Activated CD8-positive, alpha-beta memory T cell treated with anti-CD3 and anti-CD28 coated beads, Interleukin-2, amount 10 ng/mL, durations not matched to agents 7 days and 5 days (primary cell): ENCODE results near the gene CELF2. TPM values are rescaled to one million over a fixed set of nuclear protein-coding genes. Genes with fewer than 3 reads are reported as not detected.
A peak's percentile ranks its signal among the peaks of the same experiment; 100 is the strongest.

Source experiments
- ATAC-seq: fragments of 150-1000 bp; cut with Tn5 transposase; one replicate; pipeline ENCODE4 v1.10.0; 2021; ENCODE audit warnings: moderate library complexity
- CTCF ChIA-PET: fragments of 350-600 bp; sonication (Branson Sonifier 250); formaldehyde crosslinking; loops from one replicate; lab custom pipeline; 2021; ENCODE audit warnings: antibody characterized with exemption; lab: Charles Lee
- DNase-seq: peaks from one replicate; pipeline ENCODE4 v3.0.0-alpha.2; 2020
- H3K27ac Mint-ChIP-seq: one replicate; pipeline ENCODE4 v1.8.0; 2021; ENCODE audit warnings: mild to moderate bottlenecking, mixed read lengths
- H3K27me3 Mint-ChIP-seq: one replicate; pipeline ENCODE4 v1.8.0; 2021; ENCODE audit warnings: mixed read lengths
- H3K36me3 Mint-ChIP-seq: one replicate; pipeline ENCODE4 v1.8.0; 2021; ENCODE audit warnings: mild to moderate bottlenecking, mixed read lengths
- H3K4me1 Mint-ChIP-seq: one replicate; pipeline ENCODE4 v1.8.0; 2021; ENCODE audit warnings: mixed read lengths
- H3K4me3 Mint-ChIP-seq: one replicate; pipeline ENCODE4 v1.8.0; 2021; ENCODE audit warnings: mild to moderate bottlenecking, moderate library complexity, mixed read lengths
- H3K9me3 Mint-ChIP-seq: one replicate; pipeline ENCODE4 v1.8.0; 2022; ENCODE audit warnings: low read depth, mixed read lengths
- total RNA-seq, 2 experiments: library from RNA; stranded (reverse); gene quantifications; one replicate each; pipeline ENCODE4 v1.2.3, GENCODE V29; 2021

Gene CELF2
- total RNA-seq, result 100 to 1,000 TPM; 205 to 219 TPM

DNA sequence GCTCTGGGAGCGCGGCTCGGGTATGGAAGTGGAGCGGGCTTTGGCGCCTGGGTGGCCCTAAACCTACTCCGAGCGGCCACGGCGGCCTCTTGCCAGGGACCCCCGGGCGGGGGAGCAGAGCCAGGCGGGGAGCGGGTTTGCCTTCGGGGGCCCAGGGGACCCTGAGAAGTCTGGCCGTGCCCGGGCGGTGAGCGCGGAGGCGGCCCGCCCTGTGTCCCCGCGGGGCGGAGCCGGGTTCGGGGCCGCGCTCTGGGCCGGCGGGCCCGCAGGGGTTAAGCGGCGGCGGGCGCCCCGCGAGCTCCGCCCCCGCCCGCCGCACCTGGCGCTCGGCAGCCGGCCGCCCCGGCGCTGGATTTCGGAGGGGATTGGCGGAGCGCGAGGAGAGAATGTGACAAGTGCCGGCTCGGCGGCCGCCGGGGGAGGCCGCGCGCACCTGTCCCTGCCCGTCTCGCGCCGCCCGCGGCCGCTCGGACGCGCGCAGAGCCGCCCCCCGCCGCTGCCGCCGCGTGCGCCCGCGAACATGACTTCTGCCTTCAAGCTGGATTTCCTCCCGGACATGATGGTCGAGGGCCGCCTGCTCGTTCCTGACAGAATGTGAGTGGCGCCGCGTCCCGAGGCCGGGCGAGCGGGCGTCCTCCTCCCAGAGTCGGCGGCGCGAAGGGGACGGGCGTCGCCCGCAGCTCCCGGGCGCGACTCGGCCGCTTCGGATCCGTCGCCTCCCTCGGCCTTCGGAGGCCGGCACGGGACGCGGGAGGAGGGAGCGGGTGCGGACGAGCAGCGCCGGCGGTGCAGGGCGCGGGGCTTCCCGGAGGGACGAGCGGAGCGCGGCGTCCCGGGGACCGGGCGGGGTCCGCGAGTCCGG, at the start of gene CELF2:
TSS of gene CELF2 (plus strand) at position 303 of the 862 bp plus-strand sequence. CDS start at position 521, 218 bp downstream.
- H3K36me3 Mint-ChIP-seq, result peaks cover 4% of the 10 kb centered on the region
- H3K4me1 Mint-ChIP-seq, result peaks cover 11% of the 10 kb centered on the region
- peak within 1 kb of the TSS; percentile 66 for H3K4me3 Mint-ChIP-seq
- H3K9me3 Mint-ChIP-seq, result no peaks in the 10 kb centered on the region
- H3K27me3 Mint-ChIP-seq, result peaks cover 85% of the 10 kb centered on the region
- H3K27ac Mint-ChIP-seq, result peak within 1 kb of the TSS; percentile 9
- DNase-seq, result peak; percentile 49
- ATAC-seq, result peak; percentile 85
- CTCF ChIA-PET, result interaction anchor here (1.5 kb wide), 1 partner anchor 16 kb away, joined by 3 read pairs; no protein-coding TSS in a partner anchor

DNA sequence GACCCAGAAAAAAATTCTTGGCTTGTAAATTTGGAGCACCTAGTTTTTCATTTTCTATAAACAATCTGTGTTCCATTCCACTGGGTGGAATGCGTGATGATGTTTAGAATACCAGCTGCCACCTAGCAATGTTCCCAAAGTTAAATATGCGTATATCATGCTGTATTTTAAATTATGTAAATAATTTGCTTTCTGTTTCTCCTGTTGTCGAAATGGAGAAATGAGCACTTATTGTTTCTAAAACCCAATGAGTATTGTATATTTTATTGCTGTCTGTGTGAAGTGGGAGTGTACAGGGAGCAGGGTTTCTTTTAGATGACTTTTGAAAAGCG, 49.4 kb upstream of the CELF2 start:
- CTCF ChIA-PET, result no interaction called here

DNA sequence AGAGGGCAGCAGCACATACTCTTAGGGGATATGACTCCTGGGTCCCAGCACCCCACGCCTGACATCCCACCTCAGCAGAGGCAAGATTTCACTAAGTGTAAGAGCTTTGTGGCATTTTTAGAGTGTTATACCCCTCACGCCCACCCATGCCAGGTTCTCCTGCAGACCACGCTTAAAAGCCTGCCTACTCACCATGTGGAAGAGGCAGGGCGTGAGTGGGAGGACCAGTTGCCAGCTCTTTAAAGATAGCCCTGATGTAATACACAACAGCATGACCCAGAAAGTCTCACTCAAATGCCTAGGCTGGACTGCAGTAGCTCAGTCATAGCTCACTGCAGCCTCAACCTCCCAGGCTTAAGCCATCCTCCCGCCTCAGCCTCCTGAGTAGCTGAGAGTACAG, 44.4 kb upstream of the CELF2 start:
- H3K4me3 Mint-ChIP-seq, result no peak overlapping the region

More for the DNA sequence above, 49.4 kb upstream of the CELF2 start:
- ATAC-seq (no peak), DNase-seq (no peak)
- Mint-ChIP-seq H3K4me1 (no peaks in the 10 kb centered on the region), H3K27ac (no peak overlapping the region), H3K4me3 (no peak overlapping the region), H3K9me3 (no peaks in the 10 kb centered on the region), H3K27me3 (peaks cover 32% of the 10 kb centered on the region), H3K36me3 (no peaks in the 10 kb centered on the region)

DNA sequence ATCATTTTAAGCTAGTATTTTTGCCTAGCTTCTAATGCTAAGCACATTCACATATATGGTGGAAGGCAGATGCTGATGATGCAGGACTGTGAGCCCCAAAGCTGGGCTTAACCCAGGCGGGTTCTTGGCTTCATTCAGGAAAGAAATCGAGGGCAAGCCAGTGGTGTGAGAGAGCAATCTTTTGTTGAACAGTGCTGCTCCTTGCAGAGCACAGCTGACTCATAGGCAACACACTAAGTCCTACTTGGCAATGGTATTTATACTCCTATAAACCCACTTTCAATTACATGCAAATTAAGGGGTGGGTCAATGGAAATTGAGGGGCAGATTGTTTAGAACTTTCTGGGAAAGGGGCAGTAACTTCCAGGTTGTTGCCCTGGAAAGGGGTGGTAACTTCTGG, 42.0 kb upstream of the CELF2 start:
- peaks cover 59% of the 10 kb centered on the region for H3K27me3 Mint-ChIP-seq
- no peaks in the 10 kb centered on the region for H3K9me3 Mint-ChIP-seq
- H3K4me3 Mint-ChIP-seq, result no peak overlapping the region
- CTCF ChIA-PET, result no interaction called here
- ATAC-seq, result no peak
- no peaks in the 10 kb centered on the region for H3K36me3 Mint-ChIP-seq
- no peaks in the 10 kb centered on the region for H3K4me1 Mint-ChIP-seq
- no peak overlapping the region for H3K27ac Mint-ChIP-seq
- no peak for DNase-seq

More for the DNA sequence above, 44.4 kb upstream of the CELF2 start:
- Mint-ChIP-seq H3K9me3 (no peaks in the 10 kb centered on the region), H3K27me3 (peaks cover 55% of the 10 kb centered on the region), H3K27ac (no peak overlapping the region), H3K4me1 (no peaks in the 10 kb centered on the region), H3K36me3 (no peaks in the 10 kb centered on the region)
- DNase-seq, result no peak
- no peak for ATAC-seq
- CTCF ChIA-PET, result no interaction called here

DNA sequence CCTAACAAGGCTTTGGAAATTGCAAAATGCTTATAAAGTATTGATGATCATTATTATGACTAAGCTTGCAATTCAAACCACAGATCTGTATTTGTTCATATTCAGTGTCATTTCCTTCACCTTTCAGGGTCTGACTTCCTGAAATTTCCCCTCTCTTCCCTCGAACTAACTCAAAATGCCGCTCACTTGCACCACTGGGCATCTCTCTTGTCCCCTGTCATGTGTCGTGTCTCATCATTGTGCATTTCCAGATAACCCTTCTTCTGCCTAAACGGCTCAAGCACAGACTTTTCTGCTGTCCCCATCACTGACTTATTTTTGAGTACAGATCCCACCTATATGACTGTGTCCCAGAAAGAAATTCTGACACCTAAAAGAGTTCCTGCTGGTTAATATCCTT, 41.0 kb upstream of the CELF2 start:
- no peak for DNase-seq
- H3K27ac Mint-ChIP-seq, result no peak overlapping the region
- no peak overlapping the region for H3K4me3 Mint-ChIP-seq
- no peak for ATAC-seq
- no peaks in the 10 kb centered on the region for H3K36me3 Mint-ChIP-seq
- CTCF ChIA-PET, result no interaction called here
- peaks cover 57% of the 10 kb centered on the region for H3K27me3 Mint-ChIP-seq
- no peaks in the 10 kb centered on the region for H3K9me3 Mint-ChIP-seq
- no peaks in the 10 kb centered on the region for H3K4me1 Mint-ChIP-seq

DNA sequence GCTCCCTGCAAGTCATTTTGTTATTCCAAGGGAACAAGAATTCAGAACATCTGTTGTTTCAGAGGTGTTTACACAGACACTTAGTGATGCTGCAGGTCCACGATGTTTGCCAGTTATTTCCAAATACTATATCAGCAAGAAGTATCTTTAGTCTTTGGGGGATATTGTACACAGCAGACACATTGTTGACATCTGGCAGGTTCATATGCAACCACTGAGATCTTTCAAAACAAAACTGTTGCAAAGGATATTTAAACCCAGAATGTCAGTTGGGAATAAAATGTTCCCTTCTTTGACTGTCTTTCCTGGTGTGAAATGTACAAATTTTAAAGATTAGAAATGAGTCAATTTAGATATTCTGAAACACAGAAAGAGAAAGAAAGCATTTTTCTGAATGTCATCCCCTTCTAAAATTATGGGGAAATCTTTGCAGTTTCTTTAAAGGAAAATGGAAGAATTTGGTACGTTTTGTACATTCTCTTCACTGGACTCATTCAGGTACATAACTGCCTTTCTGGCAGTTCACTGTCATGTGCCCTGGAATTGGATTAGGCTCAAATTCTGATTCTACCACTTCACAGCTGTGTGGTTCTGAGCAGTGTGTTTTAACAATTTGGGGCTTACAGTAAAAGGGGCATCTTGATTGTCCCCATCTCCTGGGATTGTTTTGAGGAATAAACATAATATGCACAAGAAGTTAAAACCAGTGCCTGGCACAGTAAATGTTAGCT, 40.3 kb upstream of the CELF2 start:
- no peaks in the 10 kb centered on the region for H3K9me3 Mint-ChIP-seq
- no peak for ATAC-seq
- H3K27me3 Mint-ChIP-seq, result peaks cover 57% of the 10 kb centered on the region
- H3K4me3 Mint-ChIP-seq, result no peak overlapping the region
- H3K4me1 Mint-ChIP-seq, result no peaks in the 10 kb centered on the region
- H3K27ac Mint-ChIP-seq, result no peak overlapping the region
- H3K36me3 Mint-ChIP-seq, result no peaks in the 10 kb centered on the region
- CTCF ChIA-PET, result interaction anchor here (0.6 kb wide), 1 partner anchor 71 kb away, joined by 4 read pairs; no protein-coding TSS in a partner anchor
- DNase-seq, result no peak

DNA sequence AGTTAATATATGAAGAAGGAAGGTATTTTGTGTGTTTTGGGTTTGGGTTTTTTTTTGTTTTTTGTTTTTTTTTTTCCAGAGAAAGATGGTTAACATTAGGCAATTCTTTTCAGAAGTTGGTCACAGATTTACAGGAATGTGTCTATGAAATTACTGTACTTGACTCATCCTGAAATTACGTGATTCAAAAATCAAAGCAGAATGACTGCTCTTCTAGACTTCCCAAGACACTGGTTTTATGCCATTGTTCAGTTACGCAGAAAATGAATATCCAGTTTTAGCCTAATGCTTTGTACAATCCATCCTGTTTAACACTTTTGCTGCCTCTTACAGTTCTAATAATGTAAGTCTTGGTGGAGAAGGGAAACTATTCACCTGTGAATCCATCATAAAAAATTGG, 39.7 kb upstream of the CELF2 start:
- no peak overlapping the region for H3K27ac Mint-ChIP-seq
- H3K4me1 Mint-ChIP-seq, result no peaks in the 10 kb centered on the region
- no peaks in the 10 kb centered on the region for H3K36me3 Mint-ChIP-seq
- DNase-seq (no peak), ATAC-seq (no peak)
- peaks cover 55% of the 10 kb centered on the region for H3K27me3 Mint-ChIP-seq
- H3K4me3 Mint-ChIP-seq, result no peak overlapping the region
- H3K9me3 Mint-ChIP-seq, result no peaks in the 10 kb centered on the region
- CTCF ChIA-PET, result no interaction called here

DNA sequence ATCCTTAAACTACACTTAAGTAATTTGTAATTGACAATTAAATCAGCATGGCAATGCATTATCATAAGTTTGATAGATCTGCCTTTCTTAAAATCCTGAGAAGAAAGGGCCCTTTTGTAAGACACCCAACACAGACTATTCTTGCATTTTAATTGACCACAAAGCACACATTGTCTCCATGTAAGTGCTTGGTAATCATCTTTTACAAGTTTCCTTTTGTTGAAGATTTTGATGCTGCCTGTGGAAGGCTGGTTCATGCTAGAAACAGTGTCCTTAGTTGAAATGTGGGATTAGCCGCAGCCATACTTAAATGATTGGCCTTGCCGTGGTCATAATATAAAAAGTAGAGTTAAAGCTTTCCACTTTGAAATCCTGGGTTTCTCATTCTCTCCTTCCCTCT, 32.3 kb upstream of the CELF2 start:
- CTCF ChIA-PET, result interaction anchor here (1.2 kb wide), 1 partner anchor 13 kb away, joined by 3 read pairs; no protein-coding TSS in a partner anchor
- no peaks in the 10 kb centered on the region for H3K36me3 Mint-ChIP-seq
- no peak for ATAC-seq
- H3K27ac Mint-ChIP-seq, result no peak overlapping the region
- no peak for DNase-seq
- no peaks in the 10 kb centered on the region for H3K4me1 Mint-ChIP-seq
- no peak overlapping the region for H3K4me3 Mint-ChIP-seq
- no peaks in the 10 kb centered on the region for H3K9me3 Mint-ChIP-seq
- peaks cover 36% of the 10 kb centered on the region for H3K27me3 Mint-ChIP-seq

DNA sequence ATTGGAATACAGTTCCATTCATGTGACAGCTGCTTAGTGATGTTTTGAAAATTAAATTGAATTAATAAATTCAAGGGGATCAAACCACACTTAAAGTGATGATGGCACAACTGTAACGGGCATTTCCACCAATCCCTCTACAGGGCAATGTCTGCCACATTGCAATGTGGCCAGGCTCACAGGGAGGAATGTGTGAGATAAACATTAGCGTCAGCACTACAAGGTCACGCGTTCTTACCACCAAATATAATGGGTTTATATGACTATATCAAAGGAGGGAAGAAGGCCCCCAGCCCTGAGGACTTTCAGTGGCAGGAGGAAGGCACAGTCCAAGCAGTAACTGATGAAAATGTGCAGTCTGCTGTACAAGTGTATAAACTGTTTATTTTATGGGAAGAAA, 31.1 kb upstream of the CELF2 start:
- DNase-seq (no peak), ATAC-seq (no peak)
- H3K4me3 Mint-ChIP-seq, result no peak overlapping the region
- no peaks in the 10 kb centered on the region for H3K4me1 Mint-ChIP-seq
- no peaks in the 10 kb centered on the region for H3K9me3 Mint-ChIP-seq
- CTCF ChIA-PET, result interaction anchor here (1.2 kb wide), 1 partner anchor 15 kb away, joined by 3 read pairs; no protein-coding TSS in a partner anchor
- no peak overlapping the region for H3K27ac Mint-ChIP-seq
- H3K27me3 Mint-ChIP-seq, result peaks cover 45% of the 10 kb centered on the region
- H3K36me3 Mint-ChIP-seq, result no peaks in the 10 kb centered on the region

DNA sequence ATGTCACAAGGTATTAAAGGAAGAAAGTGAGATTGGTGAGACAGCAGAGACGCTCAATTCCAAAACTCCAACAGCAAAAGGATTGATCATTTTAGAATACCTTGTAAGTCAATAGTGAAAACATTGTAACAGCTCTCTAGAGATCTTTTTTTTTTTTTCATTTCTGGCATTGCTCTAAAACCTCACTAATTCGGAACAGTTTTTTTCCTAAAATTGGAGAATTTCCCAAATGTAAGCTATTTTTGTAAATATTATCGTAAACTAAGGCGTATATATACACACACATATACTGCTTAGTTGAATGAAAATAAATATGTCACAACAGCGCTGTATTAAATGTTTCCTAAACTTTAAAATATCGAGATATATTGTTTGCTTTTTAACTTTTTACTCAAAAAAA, 30.6 kb upstream of the CELF2 start:
- CTCF ChIA-PET, result no interaction called here
- Mint-ChIP-seq H3K4me3 (no peak overlapping the region), H3K9me3 (no peaks in the 10 kb centered on the region), H3K27me3 (peaks cover 48% of the 10 kb centered on the region), H3K36me3 (no peaks in the 10 kb centered on the region), H3K4me1 (no peaks in the 10 kb centered on the region), H3K27ac (no peak overlapping the region)
- DNase-seq, result no peak
- ATAC-seq, result no peak

DNA sequence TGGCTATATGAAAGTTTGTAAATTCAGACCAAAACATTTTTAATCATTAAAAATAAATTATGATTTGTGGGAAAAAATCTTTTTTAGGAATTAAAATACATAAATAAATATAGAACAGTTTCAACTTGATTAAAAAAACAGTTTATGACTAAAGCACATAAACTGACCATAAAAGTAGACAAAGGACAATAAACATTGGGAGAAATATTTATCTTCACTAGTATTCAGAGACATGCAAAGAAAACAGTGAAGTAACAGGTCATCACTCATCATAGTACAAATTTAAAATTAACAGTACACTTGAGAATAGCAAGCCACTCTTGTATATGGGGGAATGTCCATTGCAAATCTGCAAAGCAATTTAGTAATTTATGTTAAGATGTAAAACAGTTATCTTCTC, 28.0 kb upstream of the CELF2 start:
- Mint-ChIP-seq H3K36me3 (no peaks in the 10 kb centered on the region), H3K27ac (no peak overlapping the region), H3K27me3 (peaks cover 60% of the 10 kb centered on the region), H3K9me3 (no peaks in the 10 kb centered on the region), H3K4me3 (no peak overlapping the region), H3K4me1 (no peaks in the 10 kb centered on the region)
- no peak for DNase-seq
- CTCF ChIA-PET, result no interaction called here
- ATAC-seq, result no peak

DNA sequence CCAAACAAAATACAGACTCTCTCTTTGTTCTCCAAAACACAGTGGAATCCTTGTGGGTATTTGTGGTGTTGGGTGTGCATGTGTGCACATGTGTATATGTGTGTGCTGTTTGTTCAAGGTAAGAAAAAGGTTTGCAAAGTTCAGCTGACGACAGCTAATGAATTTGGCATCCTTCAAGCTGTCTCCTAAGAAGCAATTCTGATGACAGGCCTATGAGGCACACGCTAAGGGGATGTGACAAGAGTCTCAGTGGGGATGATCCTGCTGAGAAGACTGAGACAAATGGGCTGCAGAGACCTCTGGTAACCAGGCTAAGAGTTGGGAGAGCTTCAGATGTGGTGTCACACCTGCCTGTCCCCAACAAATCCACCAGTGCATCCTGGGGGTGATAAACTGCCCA, 26.5 kb upstream of the CELF2 start:
- ATAC-seq (no peak), DNase-seq (no peak)
- Mint-ChIP-seq H3K4me3 (no peak overlapping the region), H3K27me3 (peaks cover 63% of the 10 kb centered on the region), H3K4me1 (no peaks in the 10 kb centered on the region), H3K9me3 (no peaks in the 10 kb centered on the region), H3K36me3 (no peaks in the 10 kb centered on the region), H3K27ac (no peak overlapping the region)
- CTCF ChIA-PET, result no interaction called here

DNA sequence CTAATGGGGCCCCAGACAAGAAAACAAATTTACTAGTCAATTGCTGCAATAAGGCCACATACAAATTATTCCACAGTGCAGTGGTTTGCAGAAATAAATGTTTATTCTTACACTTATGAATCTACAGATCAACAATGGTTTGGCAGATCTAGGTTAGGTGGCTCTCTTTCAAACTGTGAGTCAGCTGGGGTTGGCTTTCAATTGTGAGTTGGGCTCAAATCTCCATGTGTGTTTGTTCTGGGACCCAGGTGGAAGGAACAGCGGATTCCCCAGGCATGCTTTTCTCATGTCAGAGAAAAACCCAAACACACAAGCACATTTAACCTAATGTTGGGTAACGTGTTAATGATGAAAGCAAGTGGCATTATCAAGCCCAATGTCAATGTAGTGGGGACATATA, 25.6 kb upstream of the CELF2 start:
- Mint-ChIP-seq H3K9me3 (no peaks in the 10 kb centered on the region), H3K27me3 (peaks cover 61% of the 10 kb centered on the region), H3K36me3 (no peaks in the 10 kb centered on the region), H3K4me3 (no peak overlapping the region), H3K27ac (no peak overlapping the region), H3K4me1 (no peaks in the 10 kb centered on the region)
- no peak for DNase-seq
- CTCF ChIA-PET, result no interaction called here
- no peak for ATAC-seq
